Thyroid gland (tissue), 4 donors: Measurements from ENCODE around the gene HBE1. TPM values are rescaled to one million over a fixed set of nuclear protein-coding genes. Genes with fewer than 3 reads are reported as not detected.
"Not testable (repeated sequence)": the region's sequence is repeated elsewhere in the genome, so short reads cannot be mapped to it uniquely, and the experiment has no call there.

ENCODE experiments used
- DNase-seq, 2 donors: peaks; one replicate each; pipeline ENCODE4 v3.0.0-alpha.2; 2019
- H3K27ac ChIP-seq, 3 donors: fragments of 200-600 bp; sonication (generic); 1 replicate in 2 of 3; 2 replicates in 1 of 3; pipeline ENCODE4 v1.5.1; 2016 to 2019; ENCODE audit warnings: mild to moderate bottlenecking in 1 of 3, moderate library complexity in 1 of 3
- H3K27me3 ChIP-seq: fragments of 200-600 bp; sonication (generic); one replicate; pipeline ENCODE4 v1.5.1; 2019
- H3K36me3 ChIP-seq, 2 donors: fragments of 200-600 bp; sonication (generic); one replicate each; pipeline ENCODE4 v1.5.1; 2016 to 2019
- H3K4me1 ChIP-seq, 2 donors: fragments of 200-600 bp; sonication (generic); one replicate each; pipeline ENCODE4 v1.5.1; 2017 to 2019
- H3K4me3 ChIP-seq, 3 donors: fragments of 200-600 bp; sonication (generic); replicated peaks in 1 of 3; 1 replicate in 2 of 3; 2 replicates in 1 of 3; pipeline ENCODE4 v1.5.1; 2016; ENCODE audit warnings: mild to moderate bottlenecking in 1 of 3
- H3K9me3 ChIP-seq: fragments of 200-600 bp; sonication (generic); one replicate; pipeline ENCODE4 v1.5.1; 2017
- CTCF ChIP-seq, 6 experiments: fragments of 200-600 bp in 3 of 6; fragments of 450-650 bp in 3 of 6; sonication (generic) in 3 of 6; IDR thresholded peaks; one replicate each; pipeline ENCODE4 v1.5.1; 2016 to 2019; ENCODE audit warnings: antibody characterized with exemption in 6 of 6, mild to moderate bottlenecking in 2 of 6, inconsistent platforms in 1 of 6, moderate library complexity in 1 of 6
- POLR2A ChIP-seq, 2 donors: fragments of 450-650 bp; IDR thresholded peaks; one replicate each; pipeline ENCODE4 v1.6.1; 2017; ENCODE audit warnings: antibody characterized with exemption in 2 of 2, mild to moderate bottlenecking in 2 of 2, moderate library complexity in 1 of 2
- WGBS, 2 donors: methylation state at CpG; one replicate each; pipeline ENCODE4 v1.1.5; 2017; 5-methylcytosine and 5-hydroxymethylcytosine counted together
- intact Hi-C: fragments of 100-400 bp; cut with DNase I; formaldehyde crosslinking; loops from one replicate; pipeline ENCODE4 v1.15.1; 2023
- total RNA-seq, 4 donors: library from RNA; depleted of rRNA; stranded (reverse); fragments of >200 nt; gene quantifications; one replicate each; pipeline ENCODE4 v1.2.3, GENCODE V29; 2016

HBE1 gene
- total RNA-seq, 4 donors from 2014 or later = 1.2 TPM; not detected in 3

DNA sequence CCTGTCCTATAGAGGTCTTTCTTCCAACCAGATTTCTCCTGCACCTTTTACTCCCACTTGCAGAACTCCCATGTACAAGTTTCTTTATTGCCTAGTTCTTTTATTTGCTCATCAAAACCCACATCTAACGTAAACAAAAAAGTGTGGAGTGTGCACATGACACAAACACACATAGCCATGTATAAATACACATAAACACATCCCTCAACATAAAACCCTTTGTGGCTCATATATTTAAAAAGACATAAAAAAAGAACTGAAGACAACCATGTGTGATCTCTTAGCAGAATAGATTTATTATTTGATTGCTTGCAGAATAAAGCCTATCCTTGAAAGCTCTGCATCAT, 16.9 kb downstream of the HBE1 start:
- WGBS, 2 donors = 74 to 81% methylated on average over 1 of the region's 1 CpG
- Histone ChIP-seq H3K27me3 (no peaks in the 10 kb centered on the region), H3K27ac (no peak overlapping the region), H3K9me3 (no peaks in the 10 kb centered on the region), H3K4me1 (no peaks in the 10 kb centered on the region), H3K4me3 (no peak overlapping the region), H3K36me3 (no peaks in the 10 kb centered on the region)
- intact Hi-C loops = no loop called here
- no peak for DNase-seq
- TF ChIP-seq POLR2A (IDR thresholded peaks at IDR 0.05) (no peak), CTCF (IDR thresholded peaks at IDR 0.05) (no peak)

DNA sequence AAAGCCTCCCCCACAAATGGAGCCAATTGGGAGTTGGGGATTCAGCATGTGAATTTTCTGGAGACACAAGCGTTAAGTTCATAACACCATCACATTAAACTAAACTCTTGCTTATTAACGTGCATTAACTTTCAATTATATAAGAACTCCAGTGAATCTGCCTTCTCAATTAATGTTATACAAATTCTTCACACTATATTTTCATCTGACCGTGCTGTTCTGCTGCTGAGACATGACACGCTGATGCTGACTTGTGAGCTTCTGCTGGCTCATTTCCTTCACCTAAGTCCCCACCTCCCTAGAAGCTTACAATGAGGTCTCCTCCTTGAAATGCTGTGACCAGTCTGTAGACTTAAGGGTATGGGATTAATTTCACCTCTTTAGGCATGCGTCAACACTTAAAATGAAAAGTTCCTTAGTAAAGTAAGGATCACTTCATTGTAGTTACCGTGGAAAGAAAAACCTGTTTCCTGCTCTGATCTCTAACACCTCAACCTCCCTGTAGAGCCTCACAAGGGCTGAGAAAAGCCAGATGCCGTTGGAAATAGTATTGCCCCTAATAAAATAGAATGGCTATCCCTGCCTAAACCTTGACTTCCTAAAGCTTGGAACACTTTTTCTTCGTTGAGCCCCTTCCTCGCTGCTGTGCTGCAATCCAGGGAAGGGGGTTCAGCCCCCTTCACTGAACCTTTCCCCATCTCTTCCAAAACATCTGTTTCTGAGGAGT, 17.4 kb downstream of the HBE1 start:
- Histone ChIP-seq H3K27me3 (no peaks in the 10 kb centered on the region), H3K27ac (no peak overlapping the region), H3K36me3 (no peaks in the 10 kb centered on the region), H3K9me3 (no peaks in the 10 kb centered on the region), H3K4me1 (no peaks in the 10 kb centered on the region), H3K4me3 (no peak overlapping the region)
- TF ChIP-seq POLR2A (IDR thresholded peaks at IDR 0.05) (no peak), CTCF (IDR thresholded peaks at IDR 0.05) (no peak)
- DNase-seq = no peak
- 69 to 79% methylated on average over 9 of the region's 9 CpGs for WGBS, 2 donors
- intact Hi-C loops = no loop called here

DNA sequence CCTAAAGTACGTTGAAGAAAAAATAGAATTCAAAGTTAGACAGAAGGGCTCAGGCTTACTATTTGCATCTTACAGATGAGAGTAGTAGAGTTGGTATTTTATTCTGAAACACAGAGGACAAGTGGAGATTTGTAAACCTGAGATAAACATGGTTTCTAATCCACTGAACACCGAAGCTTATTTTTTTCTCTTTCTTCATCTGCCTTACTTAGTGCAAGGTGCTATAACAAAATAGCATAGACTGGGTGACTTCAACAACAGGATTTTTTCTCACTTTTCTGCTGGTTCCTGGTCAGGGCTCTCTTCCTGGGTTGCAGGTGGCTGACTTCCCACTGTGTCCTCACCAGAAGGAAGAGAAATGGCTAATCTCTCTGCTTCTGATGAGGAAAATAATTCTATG, 18.0 kb downstream of the HBE1 start:
- 69 to 71% methylated on average over 2 of the region's 2 CpGs for WGBS, 2 donors
- intact Hi-C loops = no loop called here
- no peaks in the 10 kb centered on the region for H3K36me3 ChIP-seq
- no peak for DNase-seq
- no peak for TF ChIP-seq POLR2A (IDR thresholded peaks at IDR 0.05)
- TF ChIP-seq CTCF (IDR thresholded peaks at IDR 0.05) = no peak
- no peaks in the 10 kb centered on the region for H3K4me1 ChIP-seq
- no peak overlapping the region for H3K27ac ChIP-seq
- no peak overlapping the region for H3K4me3 ChIP-seq
- H3K9me3 ChIP-seq = no peaks in the 10 kb centered on the region
- H3K27me3 ChIP-seq = no peaks in the 10 kb centered on the region

- TF ChIP-seq CTCF (IDR thresholded peaks at IDR 0.05) = no peak
- TF ChIP-seq POLR2A (IDR thresholded peaks at IDR 0.05) = no peak
- no peaks in the 10 kb centered on the region for H3K36me3 ChIP-seq
- H3K27me3 ChIP-seq = no peaks in the 10 kb centered on the region
- intact Hi-C loops = no loop called here
- no peak for DNase-seq
- H3K27ac ChIP-seq = no peak overlapping the region
- WGBS, 2 donors = 86% methylated on average over 4 of the region's 4 CpGs
- no peaks in the 10 kb centered on the region for H3K4me1 ChIP-seq
- no peak overlapping the region for H3K4me3 ChIP-seq
- H3K9me3 ChIP-seq = no peaks in the 10 kb centered on the region
Measured at GRCh38 chr11:5250543-5251204, 19.1 kb downstream of the HBE1 start.

GRCh38 chr11:5249807-5250396, 19.8 kb downstream of the HBE1 start, which contains the start of gene HBG1:
HBG1 (minus strand) TSS chr11:5249857; CDS start chr11:5249804, 53 bp downstream.
- H3K4me1 ChIP-seq, H3K9me3 ChIP-seq, H3K36me3 ChIP-seq, H3K27ac ChIP-seq, intact Hi-C loops, H3K27me3 ChIP-seq, DNase-seq, H3K4me3 ChIP-seq: not testable (repeated sequence)
- 72 to 85% methylated on average over 4 of the region's 9 CpGs for WGBS, 2 donors

DNA sequence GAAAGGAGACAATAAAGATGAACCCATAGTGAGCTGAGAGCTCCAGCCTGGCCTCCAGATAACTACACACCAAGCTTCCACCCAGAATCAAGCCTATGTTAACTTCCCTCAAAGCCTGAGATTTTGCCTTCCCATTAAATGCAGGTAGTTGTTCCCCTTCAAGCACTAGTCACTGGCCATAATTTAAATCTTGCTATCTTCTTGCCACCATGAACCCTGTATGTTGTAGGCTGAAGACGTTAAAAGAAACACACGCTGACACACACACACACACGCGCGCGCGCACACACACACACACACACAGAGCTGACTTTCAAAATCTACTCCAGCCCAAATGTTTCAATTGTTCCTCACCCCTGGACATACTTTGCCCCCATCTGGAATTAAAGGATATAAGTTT, 21.2 kb downstream of the HBE1 start:
- H3K27ac ChIP-seq, intact Hi-C loops: not testable (repeated sequence)

More for the DNA sequence above, 21.2 kb downstream of the HBE1 start:
- DNase-seq, H3K4me3 ChIP-seq, H3K36me3 ChIP-seq, H3K27me3 ChIP-seq, H3K4me1 ChIP-seq, H3K9me3 ChIP-seq: not testable (repeated sequence)
- WGBS, 2 donors = 84 to 89% methylated on average over 7 of the region's 7 CpGs
